Brain microvascular endothelial cell (primary cell): ENCODE measurements around the gene PPP1R3G.

Source experiments
- DNase-seq: peaks from one replicate; pipeline ENCODE4 v3.0.0-alpha.2; 2020
- H3K27ac ChIP-seq: fragments of 250-450 bp; sonication (Bioruptor Pico); 2 replicates; pipeline ENCODE4 v1.5.1; 2020; ENCODE audit warnings: mild to moderate bottlenecking, moderate library complexity
- H3K27me3 ChIP-seq: fragments of 250-450 bp; sonication (Bioruptor Pico); replicated peaks from 2 replicates; pipeline ENCODE4 v1.5.1; 2020; ENCODE audit warnings: mild to moderate bottlenecking
- H3K36me3 ChIP-seq: fragments of 250-450 bp; sonication (Bioruptor Pico); replicated peaks from 2 replicates; pipeline ENCODE4 v1.5.1; 2020; ENCODE audit warnings: mild to moderate bottlenecking
- H3K4me3 ChIP-seq: 2 replicates; pipeline ENCODE4 v1.5.1; 2011; ENCODE audit warnings: low read depth, mild to moderate bottlenecking, control low read depth, low read length, moderate library complexity
- CTCF ChIP-seq: IDR thresholded peaks from 2 replicates; pipeline ENCODE4 v1.5.1; 2011; ENCODE audit warnings: low read depth, mild to moderate bottlenecking, moderate library complexity, low read length, control low read depth, inconsistent platforms; ENCODE audit errors: missing control alignments
- in situ Hi-C: cut with HindIII; loops from 2 replicates; pipeline ENCODE4 v1.10.0; 2017; ENCODE audit warnings: low sequenced_read_pairs, low pct_ligation_motif_present

PPP1R3G gene

GRCh38 chr6:5103250-5103649 is 18.1 kb downstream of the PPP1R3G start:
- Histone ChIP-seq H3K27ac (no peak overlapping the region), H3K36me3 (no peaks in the 10 kb centered on the region), H3K4me3 (no peak overlapping the region), H3K27me3 (no peaks in the 10 kb centered on the region)
- in situ Hi-C loops: no loop called here
- DNase-seq: no peak
- no peak for TF ChIP-seq CTCF

GRCh38 chr6:5104667-5105066 is 19.5 kb downstream of the PPP1R3G start:
- no peak for DNase-seq
- no peak for TF ChIP-seq CTCF
- in situ Hi-C loops: no loop called here
- no peak overlapping the region for H3K27ac ChIP-seq
- H3K4me3 ChIP-seq: no peak overlapping the region
- no peaks in the 10 kb centered on the region for H3K27me3 ChIP-seq
- H3K36me3 ChIP-seq: no peaks in the 10 kb centered on the region

GRCh38 chr6:5105146-5105545 is 20.0 kb downstream of the PPP1R3G start:
- no peaks in the 10 kb centered on the region for H3K36me3 ChIP-seq
- no peaks in the 10 kb centered on the region for H3K27me3 ChIP-seq
- H3K4me3 ChIP-seq: no peak overlapping the region
- in situ Hi-C loops: no loop called here
- no peak for TF ChIP-seq CTCF
- DNase-seq: no peak
- H3K27ac ChIP-seq: no peak overlapping the region

GRCh38 chr6:5107341-5107740 is 22.2 kb downstream of the PPP1R3G start:
- Histone ChIP-seq H3K27ac (no peak overlapping the region), H3K27me3 (no peaks in the 10 kb centered on the region), H3K36me3 (no peaks in the 10 kb centered on the region), H3K4me3 (no peak overlapping the region)
- in situ Hi-C loops: no loop called here
- no peak for TF ChIP-seq CTCF
- DNase-seq: no peak

GRCh38 chr6:5108068-5108467 is 22.9 kb downstream of the PPP1R3G start:
- no peak for DNase-seq
- Histone ChIP-seq H3K27me3 (no peaks in the 10 kb centered on the region), H3K4me3 (no peak overlapping the region), H3K27ac (no peak overlapping the region), H3K36me3 (no peaks in the 10 kb centered on the region)
- in situ Hi-C loops: no loop called here
- TF ChIP-seq CTCF: no peak

GRCh38 chr6:5108536-5109150 is 23.5 kb downstream of the PPP1R3G start:
- Histone ChIP-seq H3K36me3 (no peaks in the 10 kb centered on the region), H3K4me3 (no peak overlapping the region), H3K27ac (no peak overlapping the region), H3K27me3 (no peaks in the 10 kb centered on the region)
- DNase-seq: no peak
- in situ Hi-C loops: no loop called here
- TF ChIP-seq CTCF: no peak
